ENCODE measurements around the gene ULBP2.
"Not testable (repeated sequence)": the region's sequence is repeated elsewhere in the genome, so short reads cannot be mapped to it uniquely, and the experiment has no call there.

ULBP2 gene

GRCh38 chr6:149953390-149953789 lies 11.6 kb downstream of the ULBP2 start:
- DNase-seq, result not testable (repeated sequence)

GRCh38 chr6:149953934-149954327 lies 12.1 kb downstream of the ULBP2 start:
- not testable (repeated sequence) for DNase-seq

- not testable (repeated sequence) for DNase-seq
Observed at GRCh38 chr6:149954328-149954983, 12.6 kb downstream of the ULBP2 start.

GRCh38 chr6:149954984-149955653 lies 13.3 kb downstream of the ULBP2 start:
- not testable (repeated sequence) for DNase-seq

GRCh38 chr6:149955654-149956317 lies 14.0 kb downstream of the ULBP2 start:
- DNase-seq, result not testable (repeated sequence)

GRCh38 chr6:149958124-149958523 lies 16.3 kb downstream of the ULBP2 start:
- DNase-seq, result not testable (repeated sequence)

- DNase-seq, result not testable (repeated sequence)
Observed at GRCh38 chr6:149959806-149960205, 18.0 kb downstream of the ULBP2 start.

- DNase-seq, result no peak
Observed at GRCh38 chr6:149960488-149960887, 18.7 kb downstream of the ULBP2 start.

GRCh38 chr6:149961728-149962425 lies 20.1 kb downstream of the ULBP2 start:
- DNase-seq, result peak; percentile 42

- DNase-seq, result no peak
Observed at GRCh38 chr6:149962461-149963211, 20.8 kb downstream of the ULBP2 start.

GRCh38 chr6:149963212-149963461 lies 21.3 kb downstream of the ULBP2 start:
- DNase-seq, result peak; percentile 59

GRCh38 chr6:149963462-149964307 lies 21.9 kb downstream of the ULBP2 start, which contains the start of gene ULBP1:
Gene ULBP1 (plus strand): TSS chr6:149963943. CDS start chr6:149964050, 107 bp downstream.
- DNase-seq, result peak; percentile 84

- DNase-seq, result no peak
Observed at GRCh38 chr6:149964308-149965193, 22.7 kb downstream of the ULBP2 start.

- no peak for DNase-seq
Observed at GRCh38 chr6:149965194-149966020, 23.6 kb downstream of the ULBP2 start.

- DNase-seq, result not testable (repeated sequence)
Observed at GRCh38 chr6:149966319-149966718, 24.5 kb downstream of the ULBP2 start.

GRCh38 chr6:149967591-149967990 lies 25.8 kb downstream of the ULBP2 start:
- no peak for DNase-seq

GRCh38 chr6:149967999-149968398 lies 26.2 kb downstream of the ULBP2 start:
- not testable (repeated sequence) for DNase-seq

GRCh38 chr6:149968909-149969308 lies 27.1 kb downstream of the ULBP2 start:
- DNase-seq, result not testable (repeated sequence)

GRCh38 chr6:149969635-149970034 lies 27.8 kb downstream of the ULBP2 start:
- DNase-seq, result no peak

- not testable (repeated sequence) for DNase-seq
Observed at GRCh38 chr6:149974394-149974793, 32.6 kb downstream of the ULBP2 start.
